Upper lobe of left lung (tissue), 6 donors: ENCODE data around the gene MUS81. TPM values are rescaled to one million over a fixed set of nuclear protein-coding genes. Genes with fewer than 3 reads are reported as not detected.
A peak's percentile ranks its signal among the peaks of the same experiment; 100 is the strongest.

Experiments
- ATAC-seq, 2 donors: fragments of 200-7000 bp; cut with Tn5 transposase; one replicate each; pipeline ENCODE4 v1.9.1; 2022; ENCODE audit warnings: mild to moderate bottlenecking in 2 of 2, moderate library complexity in 2 of 2; ENCODE audit not compliant: low FRiP score in 2 of 2
- DNase-seq, 2 donors: peaks; one replicate each; pipeline ENCODE4 v3.0.0-alpha.2; 2019 to 2020
- H3K27ac ChIP-seq, 4 donors: fragments of 200-600 bp; sonication (generic); one replicate each; pipeline ENCODE4 v1.5.1; 2016 to 2019
- H3K27me3 ChIP-seq, 4 donors: fragments of 200-600 bp; sonication (generic); one replicate each; pipeline ENCODE4 v1.5.1; 2017 to 2019
- H3K36me3 ChIP-seq, 4 donors: fragments of 200-600 bp; sonication (generic); one replicate each; pipeline ENCODE4 v1.5.1; 2016 to 2019
- H3K4me1 ChIP-seq, 4 donors: fragments of 200-600 bp; sonication (generic); one replicate each; pipeline ENCODE4 v1.5.1; 2018 to 2019
- H3K4me3 ChIP-seq, 4 donors: fragments of 200-600 bp; sonication (generic); one replicate each; pipeline ENCODE4 v1.5.1; 2017 to 2019; ENCODE audit warnings: mild to moderate bottlenecking in 2 of 4, moderate library complexity in 1 of 4
- H3K9me3 ChIP-seq, 4 donors: fragments of 200-600 bp; sonication (generic); one replicate each; pipeline ENCODE4 v1.5.1; 2018 to 2019
- EP300 ChIP-seq, 4 donors: sonication (generic); formaldehyde crosslinking; IDR thresholded peaks; one replicate each; pipeline ENCODE4 v1.5.1; 2017; ENCODE audit warnings: antibody characterized with exemption in 4 of 4, control low read depth in 2 of 4
- POLR2A ChIP-seq, 4 donors: fragments of 450-650 bp; IDR thresholded peaks; one replicate each; pipeline ENCODE4 v1.5.1; 2016 to 2017; ENCODE audit warnings: antibody characterized with exemption in 4 of 4, mild to moderate bottlenecking in 2 of 4
- POLR2AphosphoS5 ChIP-seq, 2 donors: sonication (generic); formaldehyde crosslinking; IDR thresholded peaks; one replicate each; pipeline ENCODE4 v1.5.1; 2017; ENCODE audit warnings: antibody characterized with exemption in 2 of 2
- WGBS, 2 donors: methylation state at CpG; one replicate each; pipeline ENCODE4 v1.1.5; 2017 to 2018; 5-methylcytosine and 5-hydroxymethylcytosine counted together
- total RNA-seq, 6 donors: library from RNA; depleted of rRNA in 4 of 6; stranded (reverse); fragments of >200 nt in 4 of 6; gene quantifications; one replicate each; pipeline versions ENCODE4 v1.1.0 to v1.2.1, GENCODE V29; 2016 to 2021
- TF ChIP-seq, protein P1 (sequence below), 6 experiments: fragments of 450-650 bp in 4 of 6; fragments of 200-600 bp in 2 of 6; sonication (generic) in 2 of 6; IDR thresholded peaks; one replicate each; pipeline ENCODE4 v1.5.1; 2016 to 2019; ENCODE audit warnings: antibody characterized with exemption in 6 of 6
- donor health status: DM: no; HTN: no; CAD: no; lungs with moderate emphysema.
- donor health status: DM: no; HTN: yes; CAD: no; lungs with severe emphysema.

Gene MUS81
- total RNA-seq, 6 donors from 2014 or later: 41.5 to 182 (median 53.3) TPM

DNA sequence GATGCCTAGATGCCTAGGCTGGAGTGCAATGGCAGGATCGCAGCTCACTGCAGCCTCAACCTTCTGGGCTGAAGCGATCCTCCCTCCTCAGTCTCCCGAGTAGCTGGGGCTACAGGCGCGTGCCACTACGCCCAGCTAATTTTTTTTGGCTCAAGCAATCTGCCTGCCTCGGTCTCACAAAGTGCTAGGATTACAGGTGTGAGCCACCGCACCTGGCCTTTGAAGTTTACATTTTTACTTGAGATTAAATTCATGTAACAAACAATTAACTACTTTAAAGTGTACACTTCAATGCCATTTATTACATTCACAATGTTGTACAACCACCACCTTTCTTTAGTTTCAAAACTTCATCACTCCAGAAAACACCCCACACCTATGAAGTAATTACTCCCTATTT lies 43.5 kb downstream of the MUS81 start:
- peaks cover 0 to 3% (median 0%) of the 10 kb centered on the region in 4 donors for H3K27me3 ChIP-seq
- H3K27ac ChIP-seq: no peak overlapping the region
- DNase-seq (no peak), ATAC-seq (no peak)
- TF ChIP-seq, protein P1, sequence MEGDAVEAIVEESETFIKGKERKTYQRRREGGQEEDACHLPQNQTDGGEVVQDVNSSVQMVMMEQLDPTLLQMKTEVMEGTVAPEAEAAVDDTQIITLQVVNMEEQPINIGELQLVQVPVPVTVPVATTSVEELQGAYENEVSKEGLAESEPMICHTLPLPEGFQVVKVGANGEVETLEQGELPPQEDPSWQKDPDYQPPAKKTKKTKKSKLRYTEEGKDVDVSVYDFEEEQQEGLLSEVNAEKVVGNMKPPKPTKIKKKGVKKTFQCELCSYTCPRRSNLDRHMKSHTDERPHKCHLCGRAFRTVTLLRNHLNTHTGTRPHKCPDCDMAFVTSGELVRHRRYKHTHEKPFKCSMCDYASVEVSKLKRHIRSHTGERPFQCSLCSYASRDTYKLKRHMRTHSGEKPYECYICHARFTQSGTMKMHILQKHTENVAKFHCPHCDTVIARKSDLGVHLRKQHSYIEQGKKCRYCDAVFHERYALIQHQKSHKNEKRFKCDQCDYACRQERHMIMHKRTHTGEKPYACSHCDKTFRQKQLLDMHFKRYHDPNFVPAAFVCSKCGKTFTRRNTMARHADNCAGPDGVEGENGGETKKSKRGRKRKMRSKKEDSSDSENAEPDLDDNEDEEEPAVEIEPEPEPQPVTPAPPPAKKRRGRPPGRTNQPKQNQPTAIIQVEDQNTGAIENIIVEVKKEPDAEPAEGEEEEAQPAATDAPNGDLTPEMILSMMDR (IDR thresholded peaks at IDR 0.05): no peak
- TF ChIP-seq EP300 (IDR thresholded peaks at IDR 0.05) (no peak), POLR2A (IDR thresholded peaks at IDR 0.05) (no peak), POLR2AphosphoS5 (IDR thresholded peaks at IDR 0.05) (no peak)
- H3K4me3 ChIP-seq: no peak overlapping the region
- H3K4me1 ChIP-seq: peaks cover 15 to 22% (median 18%) of the 10 kb centered on the region in 4 donors
- H3K36me3 ChIP-seq: no peaks in the 10 kb centered on the region
- 83% methylated on average over 8 of the region's 8 CpGs for WGBS, 2 donors
- no peaks in the 10 kb centered on the region for H3K9me3 ChIP-seq

- H3K36me3 ChIP-seq: no peaks in the 10 kb centered on the region
- ATAC-seq (no peak), DNase-seq (no peak)
- H3K4me1 ChIP-seq: peaks cover 6 to 8% (median 7%) of the 10 kb centered on the region in 4 donors
- no peak overlapping the region for H3K27ac ChIP-seq
- no peaks in the 10 kb centered on the region for H3K9me3 ChIP-seq
- TF ChIP-seq POLR2AphosphoS5 (IDR thresholded peaks at IDR 0.05) (no peak), EP300 (IDR thresholded peaks at IDR 0.05) (no peak), POLR2A (IDR thresholded peaks at IDR 0.05) (no peak)
- TF ChIP-seq, protein P1 (IDR thresholded peaks at IDR 0.05): no peak
- no peaks in the 10 kb centered on the region for H3K27me3 ChIP-seq
- 86 to 89% methylated on average over 5 of the region's 5 CpGs for WGBS, 2 donors
- H3K4me3 ChIP-seq: no peak overlapping the region
Measured at GRCh38 chr11:65906602-65907001, 46.4 kb downstream of the MUS81 start.

GRCh38 chr11:65907878-65908277 lies 47.6 kb downstream of the MUS81 start:
- Histone ChIP-seq H3K27me3 (no peaks in the 10 kb centered on the region), H3K9me3 (no peaks in the 10 kb centered on the region), H3K27ac (no peak overlapping the region), H3K36me3 (no peaks in the 10 kb centered on the region), H3K4me3 (no peak overlapping the region), H3K4me1 (peaks cover 13 to 15% (median 13%) of the 10 kb centered on the region in 4 donors)
- DNase-seq: no peak
- 78 to 89% methylated on average over 6 of the region's 6 CpGs for WGBS, 2 donors
- TF ChIP-seq POLR2A (IDR thresholded peaks at IDR 0.05) (no peak), EP300 (IDR thresholded peaks at IDR 0.05) (no peak), POLR2AphosphoS5 (IDR thresholded peaks at IDR 0.05) (no peak)
- TF ChIP-seq, protein P1 (IDR thresholded peaks at IDR 0.05): no peak
- no peak for ATAC-seq

- no peaks in the 10 kb centered on the region for H3K36me3 ChIP-seq
- no peaks in the 10 kb centered on the region for H3K9me3 ChIP-seq
- no peak for DNase-seq
- no peak overlapping the region for H3K4me3 ChIP-seq
- ATAC-seq: peak in 1 of 2 donors; percentile 51
- TF ChIP-seq EP300 (IDR thresholded peaks at IDR 0.05): no peak
- TF ChIP-seq POLR2AphosphoS5 (IDR thresholded peaks at IDR 0.05): peak in 1 of 2 donors; percentile 42
- no peak for TF ChIP-seq POLR2A (IDR thresholded peaks at IDR 0.05)
- TF ChIP-seq, protein P1 (IDR thresholded peaks at IDR 0.05): peak in 5 of 6 experiments; percentile 31 to 48 (median 38)
- H3K27ac ChIP-seq: peak overlapping the region; percentile 20 to 67 (median 64)
- 15 to 23% methylated on average over 11 to 14 of the region's 14 CpGs for WGBS, 2 donors
- H3K27me3 ChIP-seq: no peaks in the 10 kb centered on the region
- peaks cover 33 to 36% (median 35%) of the 10 kb centered on the region in 4 donors for H3K4me1 ChIP-seq
Measured at GRCh38 chr11:65911682-65912568, 51.7 kb downstream of the MUS81 start.
